Urothelium cell line (cell line): ENCODE measurements around the gene FITM2.
"Not testable (repeated sequence)": the region's sequence is repeated elsewhere in the genome, so short reads cannot be mapped to it uniquely, and the experiment has no call there.

Experiments
- DNase-seq: peaks from one replicate; pipeline ENCODE4 v3.0.0; 2011; ENCODE audit warnings: low spot score, mixed read lengths
- FAIRE-seq: peaks from 2 replicates; lab custom pipeline; 2011; peaks lifted over from hg19 to GRCh38; lab: Jason Lieb, UNC

Gene FITM2

GRCh38 chr20:44310664-44311639 lies at the start of gene FITM2:
Gene FITM2, minus strand, starts transcription at chr20:44311202. Its CDS starts 54 bp downstream, at chr20:44311148.
- FAIRE-seq (peak; percentile 93), DNase-seq (peak; percentile 100)

GRCh38 chr20:44360221-44360620 lies 49.2 kb upstream of the FITM2 start:
- FAIRE-seq (peak; percentile 92), DNase-seq (no peak)

GRCh38 chr20:44358776-44359175 lies 47.8 kb upstream of the FITM2 start:
- no peak for DNase-seq
- no peak for FAIRE-seq

GRCh38 chr20:44357555-44358125 lies 46.6 kb upstream of the FITM2 start:
- DNase-seq: no peak
- peak; percentile 5 for FAIRE-seq

- no peak for FAIRE-seq
- DNase-seq: no peak
Observed at GRCh38 chr20:44357020-44357419, 46.0 kb upstream of the FITM2 start.

GRCh38 chr20:44356353-44356723 lies 45.3 kb upstream of the FITM2 start:
- DNase-seq (no peak), FAIRE-seq (no peak)

GRCh38 chr20:44355498-44356352 lies 44.7 kb upstream of the FITM2 start, which contains the start of gene HNF4A:
Gene HNF4A, plus strand, starts transcription at chr20:44355699. Its CDS starts 106 bp downstream, at chr20:44355805.
- FAIRE-seq (no peak), DNase-seq (no peak)

- FAIRE-seq (no peak), DNase-seq (no peak)
Observed at GRCh38 chr20:44354979-44355497, 44.0 kb upstream of the FITM2 start.

GRCh38 chr20:44350567-44350966 lies 39.6 kb upstream of the FITM2 start:
- no peak for DNase-seq
- no peak for FAIRE-seq

- FAIRE-seq: no peak
- no peak for DNase-seq
Observed at GRCh38 chr20:44349349-44349748, 38.3 kb upstream of the FITM2 start.

GRCh38 chr20:44348168-44348659 lies 37.2 kb upstream of the FITM2 start:
- DNase-seq (no peak), FAIRE-seq (no peak)

- not testable (repeated sequence) for DNase-seq, FAIRE-seq
Observed at GRCh38 chr20:44345941-44346340, 34.9 kb upstream of the FITM2 start.

- no peak for DNase-seq
- no peak for FAIRE-seq
Observed at GRCh38 chr20:44345147-44345546, 34.1 kb upstream of the FITM2 start.

- DNase-seq: no peak
- no peak for FAIRE-seq
Observed at GRCh38 chr20:44344723-44345122, 33.7 kb upstream of the FITM2 start.

- FAIRE-seq (no peak), DNase-seq (no peak)
Observed at GRCh38 chr20:44343162-44343675, 32.2 kb upstream of the FITM2 start.

GRCh38 chr20:44342248-44342647 lies 31.2 kb upstream of the FITM2 start:
- DNase-seq: no peak
- no peak for FAIRE-seq

GRCh38 chr20:44336725-44337380 lies 25.9 kb upstream of the FITM2 start, which contains the start of gene R3HDML:
Gene R3HDML, plus strand, starts transcription at chr20:44337043. Its CDS starts 115 bp downstream, at chr20:44337158.
- FAIRE-seq (no peak), DNase-seq (no peak)

GRCh38 chr20:44336086-44336485 lies 25.1 kb upstream of the FITM2 start:
- DNase-seq (no peak), FAIRE-seq (no peak)

- FAIRE-seq: no peak
- DNase-seq: no peak
Observed at GRCh38 chr20:44335675-44336074, 24.7 kb upstream of the FITM2 start.

GRCh38 chr20:44334709-44335108 lies 23.7 kb upstream of the FITM2 start:
- FAIRE-seq: peak; percentile 80
- DNase-seq: no peak
